ENCODE data around the gene TPPP2. TPM values are rescaled to one million over a fixed set of nuclear protein-coding genes. Genes with fewer than 3 reads are reported as not detected.

Gene TPPP2
- total RNA-seq, 1 experiment from 2014 or later, result not detected

DNA sequence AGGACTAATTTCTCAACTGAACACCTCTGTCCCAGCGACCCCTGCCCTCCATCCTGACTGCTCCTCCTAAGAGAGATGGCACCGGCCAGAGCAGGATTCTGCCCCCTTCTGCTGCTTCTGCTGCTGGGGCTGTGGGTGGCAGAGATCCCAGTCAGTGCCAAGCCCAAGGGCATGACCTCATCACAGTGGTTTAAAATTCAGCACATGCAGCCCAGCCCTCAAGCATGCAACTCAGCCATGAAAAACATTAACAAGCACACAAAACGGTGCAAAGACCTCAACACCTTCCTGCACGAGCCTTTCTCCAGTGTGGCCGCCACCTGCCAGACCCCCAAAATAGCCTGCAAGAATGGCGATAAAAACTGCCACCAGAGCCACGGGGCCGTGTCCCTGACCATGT lies 12.9 kb downstream of the TPPP2 start:
- TF ChIP-seq, protein P1, sequence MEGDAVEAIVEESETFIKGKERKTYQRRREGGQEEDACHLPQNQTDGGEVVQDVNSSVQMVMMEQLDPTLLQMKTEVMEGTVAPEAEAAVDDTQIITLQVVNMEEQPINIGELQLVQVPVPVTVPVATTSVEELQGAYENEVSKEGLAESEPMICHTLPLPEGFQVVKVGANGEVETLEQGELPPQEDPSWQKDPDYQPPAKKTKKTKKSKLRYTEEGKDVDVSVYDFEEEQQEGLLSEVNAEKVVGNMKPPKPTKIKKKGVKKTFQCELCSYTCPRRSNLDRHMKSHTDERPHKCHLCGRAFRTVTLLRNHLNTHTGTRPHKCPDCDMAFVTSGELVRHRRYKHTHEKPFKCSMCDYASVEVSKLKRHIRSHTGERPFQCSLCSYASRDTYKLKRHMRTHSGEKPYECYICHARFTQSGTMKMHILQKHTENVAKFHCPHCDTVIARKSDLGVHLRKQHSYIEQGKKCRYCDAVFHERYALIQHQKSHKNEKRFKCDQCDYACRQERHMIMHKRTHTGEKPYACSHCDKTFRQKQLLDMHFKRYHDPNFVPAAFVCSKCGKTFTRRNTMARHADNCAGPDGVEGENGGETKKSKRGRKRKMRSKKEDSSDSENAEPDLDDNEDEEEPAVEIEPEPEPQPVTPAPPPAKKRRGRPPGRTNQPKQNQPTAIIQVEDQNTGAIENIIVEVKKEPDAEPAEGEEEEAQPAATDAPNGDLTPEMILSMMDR (conservative IDR thresholded peaks at IDR 0.05), result no peak
- no peak for TF ChIP-seq EZH2 (IDR thresholded peaks at IDR 0.05; ENCODE audit: low read depth)
- Histone ChIP-seq H3K36me3 (ENCODE audit: low read depth) (no peaks in the 10 kb centered on the region), H3K4me1 (replicated peaks; ENCODE audit: insufficient read depth) (peaks cover 15% of the 10 kb centered on the region), H3K4me3 (no peak overlapping the region), H3K27ac (no peak overlapping the region), H3K9me3 (ENCODE audit: insufficient read depth, low read depth) (no peaks in the 10 kb centered on the region), H3K79me2 (ENCODE audit: low read depth) (no peaks in the 10 kb centered on the region), H3K27me3 (ENCODE audit: insufficient read depth, low read depth) (no peaks in the 10 kb centered on the region), H3F3A (ENCODE audit: insufficient read depth, low read depth) (peaks cover 9% of the 10 kb centered on the region; the same call in 1 of the 2 replicates), H3K4me2 (no peak overlapping the region), H4K20me1 (ENCODE audit: insufficient read depth) (no peaks in the 10 kb centered on the region), H2AFZ (no peak overlapping the region), H3K9me2 (ENCODE audit: insufficient read depth) (no peaks in the 10 kb centered on the region)
- CTCF ChIA-PET, result no interaction called here
- no TSS peak for BruUV-seq (replicated peaks)
- intact Hi-C loops (cut with micrococcal nuclease; ENCODE audit: unreplicated experiment), result no loop called here
- no peak for DNase-seq
- POLR2A ChIA-PET (ENCODE audit: unreplicated experiment), result no interaction called here

DNA sequence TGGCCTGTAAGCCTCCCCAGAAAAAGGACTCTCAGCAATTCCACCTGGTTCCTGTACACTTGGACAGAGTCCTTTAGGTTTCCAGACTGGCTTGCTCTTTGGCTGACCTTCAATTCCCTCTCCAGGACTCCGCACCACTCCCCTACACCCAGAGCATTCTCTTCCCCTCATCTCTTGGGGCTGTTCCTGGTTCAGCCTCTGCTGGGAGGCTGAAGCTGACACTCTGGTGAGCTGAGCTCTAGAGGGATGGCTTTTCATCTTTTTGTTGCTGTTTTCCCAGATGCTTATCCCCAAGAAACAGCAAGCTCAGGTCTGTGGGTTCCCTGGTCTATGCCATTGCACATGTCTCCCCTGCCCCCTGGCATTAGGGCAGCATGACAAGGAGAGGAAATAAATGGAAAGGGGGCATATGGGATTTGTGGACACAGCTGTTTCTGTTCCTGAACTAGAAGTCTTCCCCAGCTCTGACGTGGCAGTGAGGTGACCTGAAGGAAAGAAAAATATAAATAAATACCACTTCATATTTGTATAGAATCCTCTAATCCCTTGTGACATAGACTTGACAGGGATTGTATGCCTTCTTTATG lies 13.5 kb downstream of the TPPP2 start:
- H3F3A ChIP-seq (ENCODE audit: insufficient read depth, low read depth), result peaks cover 9% of the 10 kb centered on the region; the same call in 1 of the 2 replicates
- ChIA-PET CTCF (interaction anchor here (0.8 kb wide), 1 partner anchor 29 kb away, joined by 4 read pairs; no protein-coding TSS in a partner anchor), POLR2A (ENCODE audit: unreplicated experiment) (no interaction called here)
- TF ChIP-seq, protein P1 (conservative IDR thresholded peaks at IDR 0.05), result no peak
- TF ChIP-seq EZH2 (IDR thresholded peaks at IDR 0.05; ENCODE audit: low read depth), result no peak
- no peak overlapping the region for H2AFZ ChIP-seq
- intact Hi-C loops (cut with micrococcal nuclease; ENCODE audit: unreplicated experiment), result no loop called here
- no TSS peak for BruUV-seq (replicated peaks)
- no peaks in the 10 kb centered on the region for H3K79me2 ChIP-seq (ENCODE audit: low read depth)
- H3K9me3 ChIP-seq (ENCODE audit: insufficient read depth, low read depth), result no peaks in the 10 kb centered on the region
- peak overlapping the region; percentile 40 for H3K4me2 ChIP-seq
- no peaks in the 10 kb centered on the region for H3K36me3 ChIP-seq (ENCODE audit: low read depth)
- DNase-seq, result no peak
- no peaks in the 10 kb centered on the region for H3K9me2 ChIP-seq (ENCODE audit: insufficient read depth)
- peaks cover 15% of the 10 kb centered on the region for H3K4me1 ChIP-seq (replicated peaks; ENCODE audit: insufficient read depth)
- H3K27me3 ChIP-seq (ENCODE audit: insufficient read depth, low read depth), result no peaks in the 10 kb centered on the region
- no peaks in the 10 kb centered on the region for H4K20me1 ChIP-seq (ENCODE audit: insufficient read depth)
- H3K27ac ChIP-seq, result no peak overlapping the region
- H3K4me3 ChIP-seq, result no peak overlapping the region

DNA sequence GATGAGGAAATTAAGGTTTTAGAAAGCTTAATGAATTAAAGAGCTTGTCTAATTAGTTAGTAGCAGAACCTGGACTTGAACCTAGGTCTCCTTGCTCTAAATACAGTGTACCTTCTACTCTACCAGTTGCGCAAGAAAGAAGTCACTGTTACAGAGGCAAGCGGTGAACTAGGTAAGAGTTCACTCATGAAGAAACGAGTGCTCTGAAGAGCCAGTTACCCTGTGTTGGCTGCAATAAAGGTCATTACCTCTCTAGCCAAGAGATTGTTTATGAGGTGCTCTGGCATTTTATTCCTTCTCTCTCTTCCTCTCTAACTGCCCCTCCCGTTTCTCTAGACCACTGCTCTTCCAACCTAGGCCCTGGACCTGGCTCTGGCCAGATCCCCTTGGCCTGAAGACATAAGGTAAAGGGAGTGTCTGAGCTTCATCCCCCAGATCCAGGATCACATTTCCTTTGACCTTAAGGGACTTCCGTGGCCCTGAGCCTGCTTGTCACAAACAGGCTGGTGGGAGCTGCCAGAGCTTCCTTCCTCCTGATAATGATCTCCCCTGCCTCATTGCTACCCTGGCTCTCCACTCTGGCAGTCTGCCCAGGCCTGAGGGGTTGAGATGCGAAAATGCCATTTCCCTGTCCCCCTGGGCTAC lies 14.1 kb downstream of the TPPP2 start:
- no peaks in the 10 kb centered on the region for H4K20me1 ChIP-seq (ENCODE audit: insufficient read depth)
- no TSS peak for BruUV-seq (replicated peaks)
- POLR2A ChIA-PET (ENCODE audit: unreplicated experiment), result no interaction called here

More for the DNA sequence above, 14.1 kb downstream of the TPPP2 start:
- no peaks in the 10 kb centered on the region for H3K79me2 ChIP-seq (ENCODE audit: low read depth)
- no peaks in the 10 kb centered on the region for H3K36me3 ChIP-seq (ENCODE audit: low read depth)
- H3K4me2 ChIP-seq, result peak overlapping the region; percentile 40
- CTCF ChIA-PET, result interaction anchor here (0.8 kb wide), 1 partner anchor 29 kb away, joined by 4 read pairs; no protein-coding TSS in a partner anchor
- H3K27me3 ChIP-seq (ENCODE audit: insufficient read depth, low read depth), result no peaks in the 10 kb centered on the region
- peak; percentile 47 to 55 for DNase-seq
- no peak overlapping the region for H2AFZ ChIP-seq
- intact Hi-C loops (cut with micrococcal nuclease; ENCODE audit: unreplicated experiment), result no loop called here
- no peak for TF ChIP-seq EZH2 (IDR thresholded peaks at IDR 0.05; ENCODE audit: low read depth)
- TF ChIP-seq, protein P1 (conservative IDR thresholded peaks at IDR 0.05), result no peak
- H3K4me3 ChIP-seq, result no peak overlapping the region
- H3K27ac ChIP-seq, result no peak overlapping the region
- no peaks in the 10 kb centered on the region for H3K9me2 ChIP-seq (ENCODE audit: insufficient read depth)
- no peaks in the 10 kb centered on the region for H3K9me3 ChIP-seq (ENCODE audit: insufficient read depth, low read depth)
- H3F3A ChIP-seq (ENCODE audit: insufficient read depth, low read depth), result peaks cover 9% of the 10 kb centered on the region; the same call in 1 of the 2 replicates
- peaks cover 15% of the 10 kb centered on the region for H3K4me1 ChIP-seq (replicated peaks; ENCODE audit: insufficient read depth)
